Ascending aorta (tissue), 2 donors: Measurements from ENCODE around the gene MRC2. TPM values are rescaled to one million over a fixed set of nuclear protein-coding genes. Genes with fewer than 3 reads are reported as not detected.
"Not testable (repeated sequence)": the region's sequence is repeated elsewhere in the genome, so short reads cannot be mapped to it uniquely, and the experiment has no call there.

ENCODE experiments used
- DNase-seq, 2 donors: peaks; one replicate each; pipeline ENCODE4 v3.0.0-alpha.2; 2019; ENCODE audit warnings: low spot score in 2 of 2
- H3K27ac ChIP-seq, 2 donors: fragments of 200-600 bp; sonication (generic); one replicate each; pipeline ENCODE4 v1.5.1; 2016 to 2017; ENCODE audit warnings: mild to moderate bottlenecking in 1 of 2
- H3K27me3 ChIP-seq: fragments of 200-600 bp; sonication (generic); one replicate; pipeline ENCODE4 v1.5.1; 2017
- H3K36me3 ChIP-seq, 2 donors: fragments of 200-600 bp; sonication (generic); one replicate each; pipeline ENCODE4 v1.5.1; 2016
- H3K4me1 ChIP-seq, 2 donors: fragments of 200-600 bp; sonication (generic); one replicate each; pipeline ENCODE4 v1.5.1; 2016 to 2017; ENCODE audit warnings: mild to moderate bottlenecking in 1 of 2
- H3K4me3 ChIP-seq, 2 donors: fragments of 200-600 bp; sonication (generic); one replicate each; pipeline ENCODE4 v1.5.1; 2016 to 2017; ENCODE audit warnings: mild to moderate bottlenecking in 1 of 2
- H3K9me3 ChIP-seq, 2 donors: fragments of 200-600 bp; sonication (generic); one replicate each; pipeline ENCODE4 v1.5.1; 2016
- intact Hi-C: fragments of 100-400 bp; cut with DNase I; formaldehyde crosslinking; loops from one replicate; pipeline ENCODE4 v1.15.1; 2023
- total RNA-seq: library from RNA; depleted of rRNA; stranded (reverse); fragments of >200 nt; gene quantifications from one replicate; pipeline ENCODE4 v1.1.0, GENCODE V29; 2016
- TF ChIP-seq, protein P1 (sequence below), 3 experiments: fragments of 200-600 bp in 2 of 3; fragments of 450-650 bp in 1 of 3; sonication (generic) in 2 of 3; IDR thresholded peaks; one replicate each; pipeline ENCODE4 v1.5.1; 2016 to 2019; ENCODE audit warnings: antibody characterized with exemption in 3 of 3, mild to moderate bottlenecking in 1 of 3, moderate library complexity in 1 of 3

MRC2 gene
- total RNA-seq, 1 donor from 2014 or later, result 147 TPM

DNA sequence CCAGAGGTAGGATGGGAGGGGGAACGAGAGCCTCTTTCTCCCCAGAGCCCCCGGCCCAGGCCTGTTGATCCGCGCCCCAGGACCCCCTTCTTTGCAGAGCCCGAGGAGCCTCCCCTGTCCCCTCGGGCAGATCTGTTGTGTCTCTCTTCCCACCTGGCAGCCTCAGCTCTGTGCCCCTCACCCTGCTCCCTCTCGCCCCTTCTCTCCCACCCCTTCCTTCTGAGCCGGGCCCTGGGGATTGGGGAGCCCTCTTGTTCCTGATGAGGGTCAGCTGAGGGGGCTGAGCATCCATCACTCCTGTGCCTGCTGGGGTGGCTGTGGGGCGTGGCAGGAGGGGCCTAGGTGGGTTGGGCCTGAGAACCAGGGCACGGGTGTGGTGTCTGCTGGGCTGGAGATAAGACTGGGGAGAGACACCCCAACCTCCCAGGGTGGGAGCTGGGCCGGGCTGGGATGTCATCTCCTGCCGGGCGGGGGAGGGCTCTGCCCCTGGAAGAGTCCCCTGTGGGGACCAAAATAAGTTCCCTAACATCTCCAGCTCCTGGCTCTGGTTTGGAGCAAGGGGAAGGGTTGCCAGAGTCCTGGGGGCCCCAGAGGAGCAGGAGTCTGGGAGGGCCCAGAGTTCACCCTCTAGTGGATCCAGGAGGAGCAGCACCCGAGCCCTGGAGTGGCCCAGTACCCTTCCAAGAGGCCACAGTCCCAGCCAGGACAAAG lies 65.4 kb downstream of the MRC2 start:
- no peaks in the 10 kb centered on the region for H3K9me3 ChIP-seq
- intact Hi-C loops, result no loop called here
- peaks cover 0 to 10% of the 10 kb centered on the region in 2 donors for H3K4me1 ChIP-seq
- no peak for DNase-seq
- peaks cover 29 to 35% of the 10 kb centered on the region in 2 donors for H3K36me3 ChIP-seq
- TF ChIP-seq, protein P1, sequence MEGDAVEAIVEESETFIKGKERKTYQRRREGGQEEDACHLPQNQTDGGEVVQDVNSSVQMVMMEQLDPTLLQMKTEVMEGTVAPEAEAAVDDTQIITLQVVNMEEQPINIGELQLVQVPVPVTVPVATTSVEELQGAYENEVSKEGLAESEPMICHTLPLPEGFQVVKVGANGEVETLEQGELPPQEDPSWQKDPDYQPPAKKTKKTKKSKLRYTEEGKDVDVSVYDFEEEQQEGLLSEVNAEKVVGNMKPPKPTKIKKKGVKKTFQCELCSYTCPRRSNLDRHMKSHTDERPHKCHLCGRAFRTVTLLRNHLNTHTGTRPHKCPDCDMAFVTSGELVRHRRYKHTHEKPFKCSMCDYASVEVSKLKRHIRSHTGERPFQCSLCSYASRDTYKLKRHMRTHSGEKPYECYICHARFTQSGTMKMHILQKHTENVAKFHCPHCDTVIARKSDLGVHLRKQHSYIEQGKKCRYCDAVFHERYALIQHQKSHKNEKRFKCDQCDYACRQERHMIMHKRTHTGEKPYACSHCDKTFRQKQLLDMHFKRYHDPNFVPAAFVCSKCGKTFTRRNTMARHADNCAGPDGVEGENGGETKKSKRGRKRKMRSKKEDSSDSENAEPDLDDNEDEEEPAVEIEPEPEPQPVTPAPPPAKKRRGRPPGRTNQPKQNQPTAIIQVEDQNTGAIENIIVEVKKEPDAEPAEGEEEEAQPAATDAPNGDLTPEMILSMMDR (IDR thresholded peaks at IDR 0.05), result peak in 2 of 3 experiments; percentile 34 to 40
- H3K27me3 ChIP-seq, result no peaks in the 10 kb centered on the region
- peak overlapping the region in 1 of 2 donors; percentile 49 for H3K27ac ChIP-seq
- no peak overlapping the region for H3K4me3 ChIP-seq

DNA sequence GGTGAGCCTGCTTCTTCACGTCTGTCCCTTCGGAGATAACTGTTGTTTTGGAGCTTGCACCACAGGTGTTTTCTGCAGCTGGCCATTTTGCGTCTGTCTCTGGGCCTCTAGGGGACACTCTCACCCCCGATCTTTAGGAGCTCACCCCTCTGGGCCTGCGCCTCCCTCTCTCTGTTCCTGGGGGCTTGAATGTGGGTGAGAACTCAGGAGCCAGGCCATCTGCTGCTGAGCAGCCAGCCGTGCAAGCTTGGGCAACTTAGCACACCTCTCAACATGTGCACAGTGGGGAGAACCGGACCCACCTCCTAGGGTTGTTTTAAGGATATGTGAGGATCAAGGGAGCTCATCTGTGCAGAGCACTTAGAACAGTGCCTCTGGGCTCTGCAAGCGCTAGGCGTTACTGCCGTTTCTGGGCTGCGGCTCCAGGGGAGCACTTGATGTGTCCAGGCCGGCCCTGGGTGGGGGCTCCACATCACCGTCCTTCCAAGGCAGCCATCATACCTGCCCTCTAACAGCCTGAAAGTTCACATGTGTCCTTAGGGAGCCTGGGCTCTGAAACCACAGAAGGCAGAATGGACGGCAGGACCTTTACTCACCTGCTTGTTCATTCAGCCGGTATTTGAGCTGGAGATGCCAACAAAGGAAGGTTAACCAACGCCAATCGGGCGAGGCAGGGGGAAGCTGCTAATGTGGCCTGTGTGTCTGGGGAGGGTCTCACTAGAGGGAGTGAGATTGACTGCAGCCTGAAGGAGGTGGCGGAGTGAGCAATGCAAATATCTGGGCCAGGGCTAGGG lies 66.3 kb downstream of the MRC2 start:
- TF ChIP-seq, protein P1 (IDR thresholded peaks at IDR 0.05), result no peak
- Histone ChIP-seq H3K27ac (no peak overlapping the region), H3K36me3 (peaks cover 24 to 26% of the 10 kb centered on the region in 2 donors), H3K4me1 (peaks cover 0 to 10% of the 10 kb centered on the region in 2 donors), H3K4me3 (no peak overlapping the region), H3K9me3 (no peaks in the 10 kb centered on the region), H3K27me3 (no peaks in the 10 kb centered on the region)
- intact Hi-C loops, result no loop called here
- no peak for DNase-seq

DNA sequence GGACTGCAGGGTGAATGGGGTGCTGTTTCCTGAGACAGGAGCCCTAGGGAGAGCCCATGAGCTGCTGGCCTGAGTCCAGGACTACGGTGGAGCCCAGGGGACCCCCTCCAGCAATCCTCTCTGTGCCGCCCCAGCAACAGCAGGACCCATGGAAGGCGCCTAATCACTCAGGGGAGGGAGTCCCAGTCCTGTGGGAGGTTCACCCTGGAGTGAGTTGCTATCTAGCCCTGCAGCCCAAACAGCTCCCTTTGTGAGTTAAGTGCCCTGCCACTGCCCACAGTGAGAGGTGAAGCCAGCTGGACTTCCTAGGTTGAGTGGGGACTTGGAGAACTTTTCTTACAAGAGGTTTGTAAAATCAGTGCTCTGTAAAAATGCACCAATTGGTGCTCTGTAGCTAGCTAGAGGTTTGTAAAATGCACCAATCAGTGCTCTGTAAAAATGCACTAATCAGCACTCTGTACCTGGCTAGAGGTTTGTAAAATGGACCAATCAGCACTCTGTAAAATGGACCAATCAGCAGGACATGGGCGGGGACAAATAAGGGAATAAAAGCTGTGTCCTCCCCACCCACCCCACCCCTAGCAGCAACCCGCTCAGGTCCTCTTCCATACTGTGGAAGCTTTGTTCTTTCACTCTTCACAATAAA lies 67.7 kb downstream of the MRC2 start:
- H3K9me3 ChIP-seq, H3K27ac ChIP-seq, DNase-seq, intact Hi-C loops, H3K4me3 ChIP-seq, H3K27me3 ChIP-seq: not testable (repeated sequence)
- Histone ChIP-seq H3K4me1 (peaks cover 0 to 10% of the 10 kb centered on the region in 2 donors), H3K36me3 (peaks cover 13 to 19% of the 10 kb centered on the region in 2 donors)

DNA sequence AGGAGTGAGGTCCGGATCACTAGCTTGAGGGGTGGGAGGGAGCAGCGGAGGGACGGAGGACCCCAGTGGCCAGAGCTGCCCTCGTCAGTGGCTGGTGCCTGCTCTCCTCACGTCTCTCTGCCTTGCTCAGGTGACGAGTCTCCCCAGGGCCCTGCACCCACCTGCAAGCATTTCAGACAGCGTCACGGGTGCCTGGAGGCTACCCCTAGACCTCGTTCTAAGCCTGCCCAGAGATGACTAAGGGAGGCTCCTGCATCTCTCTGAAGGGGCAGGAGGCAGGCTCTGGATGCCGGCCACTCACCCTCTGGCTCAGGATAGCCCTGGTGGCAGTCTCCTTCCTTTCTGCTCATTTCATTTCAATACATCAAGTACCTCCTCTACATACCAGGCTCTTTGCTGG lies 68.8 kb downstream of the MRC2 start:
- Histone ChIP-seq H3K36me3 (peaks cover 3 to 8% of the 10 kb centered on the region in 2 donors), H3K9me3 (no peaks in the 10 kb centered on the region), H3K4me1 (peaks cover 0 to 10% of the 10 kb centered on the region in 2 donors), H3K4me3 (no peak overlapping the region), H3K27me3 (no peaks in the 10 kb centered on the region), H3K27ac (peak overlapping the region; percentile 44 to 55)
- DNase-seq, result no peak
- intact Hi-C loops, result no loop called here
- TF ChIP-seq, protein P1 (IDR thresholded peaks at IDR 0.05), result no peak

DNA sequence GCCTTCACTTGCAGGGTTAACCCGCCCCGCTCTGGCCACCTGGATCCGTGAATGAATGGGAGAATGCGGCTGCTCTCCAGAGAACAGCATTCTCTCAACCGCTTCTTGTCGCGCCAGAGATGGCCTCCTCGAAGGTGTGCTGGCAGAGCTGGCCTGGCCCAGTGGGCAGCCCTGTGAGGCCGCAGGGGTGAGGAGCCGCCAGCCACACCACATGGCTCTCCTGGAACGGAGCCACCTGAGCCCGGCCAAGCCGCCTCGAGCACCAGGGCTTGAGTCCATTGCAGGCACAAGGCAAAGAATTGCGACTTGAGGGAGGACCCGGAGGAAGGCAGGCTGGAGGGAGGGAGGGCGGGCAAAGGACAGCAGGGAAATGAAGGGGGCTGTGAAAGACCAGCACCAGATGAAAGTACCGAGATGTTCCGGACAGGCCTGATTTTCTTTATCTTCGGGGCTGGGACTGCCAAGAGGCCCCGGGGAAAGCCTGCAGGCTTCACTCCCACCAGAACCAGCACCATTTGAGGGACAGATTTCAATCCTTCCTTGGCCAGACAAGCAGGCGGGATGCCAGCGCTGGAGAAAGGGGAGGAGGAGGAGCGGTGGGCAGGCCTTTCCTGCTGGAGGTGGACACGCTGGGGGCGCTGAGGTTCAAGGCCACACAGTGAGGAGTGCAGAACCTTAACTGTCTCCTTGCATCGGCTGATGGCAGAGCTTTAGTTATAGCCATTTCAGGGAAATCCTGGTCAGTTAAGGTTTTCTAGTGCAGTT lies 69.4 kb downstream of the MRC2 start:
- intact Hi-C loops, result no loop called here
- Histone ChIP-seq H3K4me3 (peak overlapping the region in 1 of 2 donors; percentile 35), H3K27me3 (no peaks in the 10 kb centered on the region), H3K9me3 (no peaks in the 10 kb centered on the region), H3K36me3 (peaks cover 0 to 7% of the 10 kb centered on the region in 2 donors), H3K4me1 (peaks cover 0 to 10% of the 10 kb centered on the region in 2 donors), H3K27ac (peak overlapping the region; percentile 44 to 55)
- TF ChIP-seq, protein P1 (IDR thresholded peaks at IDR 0.05), result no peak
- DNase-seq, result no peak

DNA sequence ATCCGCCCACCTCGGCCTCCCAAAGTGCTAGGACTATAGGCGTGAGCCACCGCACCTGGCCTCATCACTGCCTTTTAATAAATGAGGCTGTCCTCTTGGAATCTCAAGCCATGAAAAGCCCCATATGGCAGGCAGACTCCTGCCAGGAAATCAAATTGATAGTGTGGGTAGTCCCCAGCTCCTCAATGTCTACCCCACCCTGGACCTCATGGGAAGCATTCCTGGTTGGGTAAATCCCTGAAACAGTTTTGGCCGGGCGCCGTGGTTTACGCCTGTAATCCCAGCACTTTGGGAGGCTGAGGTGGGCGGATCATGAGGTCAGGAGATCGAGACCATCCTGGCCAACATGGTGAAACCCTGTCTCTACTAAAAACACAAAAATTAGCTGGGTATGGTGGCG lies 71.0 kb downstream of the MRC2 start:
- intact Hi-C loops, DNase-seq: not testable (repeated sequence)

More for the DNA sequence above, 71.0 kb downstream of the MRC2 start:
- H3K27me3 ChIP-seq, H3K4me3 ChIP-seq, H3K27ac ChIP-seq, H3K9me3 ChIP-seq, H3K36me3 ChIP-seq: not testable (repeated sequence)
- peaks cover 0 to 14% of the 10 kb centered on the region in 2 donors for H3K4me1 ChIP-seq
